Spleen (tissue), 11 donors: ENCODE measurements around the gene KRT13. TPM values are rescaled to one million over a fixed set of nuclear protein-coding genes. Genes with fewer than 3 reads are reported as not detected.

ENCODE experiments used
- DNase-seq: peaks from one replicate; pipeline ENCODE4 v3.0.0-alpha.2; 2020
- H3K27ac ChIP-seq, 8 donors: fragments of 200-600 bp; sonication (generic) in 7 of 8; 1 replicate in 4 of 8; 2 replicates in 4 of 8; pipeline versions ENCODE4 v1.5.0 to v1.8.0; 2016 to 2021; ENCODE audit warnings: inconsistent platforms in 4 of 8, mild to moderate bottlenecking in 4 of 8, moderate library complexity in 1 of 8
- H3K27me3 ChIP-seq, 7 donors: fragments of 200-600 bp; sonication (generic) in 6 of 7; replicated peaks in 1 of 7; 1 replicate in 4 of 7; 2 replicates in 3 of 7; pipeline versions ENCODE4 v1.5.0 to v1.8.0; 2016 to 2021; ENCODE audit warnings: inconsistent platforms in 3 of 7, mild to moderate bottlenecking in 1 of 7
- H3K36me3 ChIP-seq, 6 donors: fragments of 200-600 bp; sonication (generic) in 5 of 6; 1 replicate in 4 of 6; 2 replicates in 2 of 6; pipeline versions ENCODE4 v1.5.0 to v1.8.0; 2016 to 2021; ENCODE audit warnings: inconsistent platforms in 2 of 6
- H3K4me1 ChIP-seq, 6 donors: fragments of 200-600 bp; sonication (generic) in 5 of 6; 1 replicate in 3 of 6; 2 replicates in 3 of 6; pipeline versions ENCODE4 v1.5.0 to v1.8.0; 2016 to 2021; ENCODE audit warnings: inconsistent platforms in 3 of 6
- H3K4me3 ChIP-seq, 8 donors: fragments of 200-600 bp; sonication (generic) in 7 of 8; 1 replicate in 4 of 8; 2 replicates in 4 of 8; pipeline versions ENCODE4 v1.5.0 to v1.8.0; 2016 to 2021; ENCODE audit warnings: inconsistent platforms in 4 of 8, mild to moderate bottlenecking in 4 of 8, moderate library complexity in 2 of 8
- H3K9me3 ChIP-seq, 8 donors: fragments of 200-600 bp; sonication (generic) in 7 of 8; 1 replicate in 4 of 8; 2 replicates in 4 of 8; pipeline versions ENCODE4 v1.5.0 to v1.8.0; 2016 to 2021; ENCODE audit warnings: inconsistent platforms in 4 of 8
- CTCF ChIP-seq, 11 experiments: fragments of 200-600 bp in 7 of 11; fragments of 450-650 bp in 4 of 11; sonication (generic) in 4 of 11; IDR thresholded peaks in 8 of 11; conservative IDR thresholded peaks in 3 of 11; 1 replicate in 7 of 11; 2 replicates in 4 of 11; pipeline versions ENCODE4 v1.4.0 to v1.8.0; 2016 to 2021; ENCODE audit warnings: antibody characterized with exemption in 11 of 11, inconsistent platforms in 4 of 11, mild to moderate bottlenecking in 1 of 11
- POLR2A ChIP-seq, 3 donors: fragments of 450-650 bp; IDR thresholded peaks; one replicate each; pipeline ENCODE4 v1.5.1; 2017; ENCODE audit warnings: antibody characterized with exemption in 3 of 3, mild to moderate bottlenecking in 1 of 3
- POLR2AphosphoS5 ChIP-seq, 3 donors: sonication (generic); formaldehyde crosslinking; IDR thresholded peaks; one replicate each; pipeline ENCODE4 v1.5.1; 2017; ENCODE audit warnings: antibody characterized with exemption in 3 of 3
- WGBS, 5 donors: extraction: QIAGEN DNeasy Blood & Tissue Kit in 3 of 5; methylation state at CpG; one replicate each; pipeline versions ENCODE4 v1.1.5 to v1.1.7; 2013 to 2018; 5-methylcytosine and 5-hydroxymethylcytosine counted together
- intact Hi-C: fragments of 100-400 bp; cut with DNase I; formaldehyde crosslinking; loops from one replicate; pipeline ENCODE4 v1.15.0; 2023; ENCODE audit warnings: low total_unique reads
- polyA plus RNA-seq, 3 donors: library from polyadenylated mRNA; stranded (reverse); fragments of 200-250 nt; gene quantifications; one replicate each; pipeline ENCODE4 v1.2.1, GENCODE V29; 2013
- total RNA-seq, 7 donors: library from RNA; depleted of rRNA in 3 of 7; stranded (reverse); fragments of >200 nt in 3 of 7; fragmentation: NEBNext Ultra II Directional in 4 of 7; extraction: Animal tissue kit (Norgen Biotek cat#: 25700) in 4 of 7; gene quantifications; one replicate each; pipeline versions ENCODE4 v1.1.0 to v1.2.1, GENCODE V29; 2016 to 2021
- donor health status: healthy with polysubstance abuse.
- donor health status: DM: no; HTN: no; CAD: no; lungs with moderate emphysema.
- donor health status: DM: no; HTN: no; CAD: no.
- donor health status: Bipolar disorder and iron deficiency.
- donor health status: healthy.
- donor health status: DM: no; HTN: no; CAD: no.
- donor health status: DM: yes; HTN: yes; CAD: no.

Gene KRT13
- total and polyA plus RNA-seq, 10 donors = 1.6 to 26.4 (median 3.8) TPM; not detected in 7

DNA sequence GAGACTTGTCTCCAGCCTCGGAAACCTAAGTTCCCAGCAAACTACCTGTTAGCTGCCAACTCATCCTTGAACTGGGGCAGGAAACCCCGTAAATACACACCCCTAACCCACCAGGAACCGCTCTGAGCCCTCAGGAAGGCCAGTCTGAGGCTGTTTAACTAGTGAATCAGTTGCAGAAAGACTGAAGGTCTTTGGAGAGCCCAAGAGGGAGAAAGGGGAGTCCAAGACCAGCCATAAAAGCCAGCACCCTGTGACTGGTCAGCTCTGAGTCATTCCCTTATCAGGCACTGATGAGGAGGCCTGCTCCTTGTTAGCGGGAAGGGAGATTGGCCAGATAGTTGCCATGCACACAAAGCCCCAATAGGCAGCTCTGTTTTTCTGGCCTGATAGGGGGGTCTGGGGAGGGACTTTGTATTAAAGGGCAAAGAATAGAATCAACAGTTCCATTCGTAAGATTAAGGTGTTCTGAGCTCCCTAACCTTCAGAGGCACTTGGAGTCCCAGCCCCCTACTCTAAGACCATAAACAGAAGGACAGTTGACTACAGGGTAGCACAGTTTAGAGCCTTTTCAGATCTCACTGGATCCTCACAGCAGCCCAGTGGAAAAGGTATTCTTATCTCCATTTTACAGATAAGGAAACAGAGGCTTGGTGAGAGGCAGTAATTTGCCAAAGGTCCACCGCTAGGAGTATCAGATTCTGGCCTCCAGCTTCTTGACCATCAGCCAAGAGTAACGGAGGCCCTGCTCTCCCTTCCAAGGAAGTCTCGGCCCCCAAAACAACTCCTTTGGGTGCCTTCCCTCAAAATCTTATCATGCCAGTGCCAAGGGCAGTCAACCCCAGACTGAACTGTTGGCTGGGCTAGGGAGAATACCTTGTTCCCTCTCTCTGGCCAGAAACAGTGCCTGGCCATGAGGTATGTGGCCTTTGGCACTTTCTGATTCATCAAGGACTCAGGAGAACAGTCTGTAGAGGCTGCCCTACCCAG lies 24.9 kb upstream of the KRT13 start:
- Histone ChIP-seq H3K27me3 (peaks cover 8 to 96% (median 42%) of the 10 kb centered on the region in 7 donors), H3K27ac (no peak overlapping the region), H3K9me3 (no peaks in the 10 kb centered on the region), H3K4me1 (peaks cover 4 to 20% (median 14%) of the 10 kb centered on the region in 6 donors), H3K36me3 (no peaks in the 10 kb centered on the region), H3K4me3 (no peak overlapping the region)
- WGBS, 5 donors = 65 to 85% (median 80%) methylated on average over 6 to 8 of the region's 8 CpGs
- intact Hi-C loops = no loop called here
- TF ChIP-seq POLR2AphosphoS5 (IDR thresholded peaks at IDR 0.05) (no peak), POLR2A (IDR thresholded peaks at IDR 0.05) (no peak), CTCF (IDR thresholded peaks at IDR 0.05 in 8 of 11, conservative IDR thresholded peaks at IDR 0.05 in 3 of 11) (no peak)
- DNase-seq = no peak

GRCh38 chr17:41529491-41529915 lies 24.1 kb upstream of the KRT13 start:
- no peaks in the 10 kb centered on the region for H3K36me3 ChIP-seq
- H3K9me3 ChIP-seq = no peaks in the 10 kb centered on the region
- DNase-seq = no peak
- intact Hi-C loops = no loop called here
- H3K4me3 ChIP-seq = no peak overlapping the region
- WGBS, 5 donors = 49 to 73% (median 59%) methylated on average over 5 of the region's 5 CpGs
- H3K27me3 ChIP-seq = peaks cover 8 to 95% (median 42%) of the 10 kb centered on the region in 7 donors
- no peak overlapping the region for H3K27ac ChIP-seq
- H3K4me1 ChIP-seq = peaks cover 4 to 20% (median 14%) of the 10 kb centered on the region in 6 donors
- TF ChIP-seq POLR2A (IDR thresholded peaks at IDR 0.05) = no peak
- no peak for TF ChIP-seq CTCF (IDR thresholded peaks at IDR 0.05 in 8 of 11, conservative IDR thresholded peaks at IDR 0.05 in 3 of 11)
- no peak for TF ChIP-seq POLR2AphosphoS5 (IDR thresholded peaks at IDR 0.05)

GRCh38 chr17:41528959-41529353 lies 23.5 kb upstream of the KRT13 start:
- no peak for DNase-seq
- no peaks in the 10 kb centered on the region for H3K36me3 ChIP-seq
- no peak overlapping the region for H3K4me3 ChIP-seq
- peaks cover 4 to 20% (median 14%) of the 10 kb centered on the region in 6 donors for H3K4me1 ChIP-seq
- H3K27ac ChIP-seq = no peak overlapping the region
- intact Hi-C loops = no loop called here
- peaks cover 8 to 91% (median 42%) of the 10 kb centered on the region in 7 donors for H3K27me3 ChIP-seq
- 37 to 44% (median 42%) methylated on average over 10 of the region's 10 CpGs for WGBS, 5 donors
- TF ChIP-seq CTCF (IDR thresholded peaks at IDR 0.05 in 8 of 11, conservative IDR thresholded peaks at IDR 0.05 in 3 of 11) (no peak), POLR2AphosphoS5 (IDR thresholded peaks at IDR 0.05) (no peak), POLR2A (IDR thresholded peaks at IDR 0.05) (no peak)
- no peaks in the 10 kb centered on the region for H3K9me3 ChIP-seq
